NCI-H1930 (cell line): ENCODE results near the gene RCCD1.

Experiments used
- DNase-seq, 2 experiments: peaks; one replicate each; lab custom pipeline; 2025; lab: John Stamatoyannopoulos, UW

Gene RCCD1

DNA sequence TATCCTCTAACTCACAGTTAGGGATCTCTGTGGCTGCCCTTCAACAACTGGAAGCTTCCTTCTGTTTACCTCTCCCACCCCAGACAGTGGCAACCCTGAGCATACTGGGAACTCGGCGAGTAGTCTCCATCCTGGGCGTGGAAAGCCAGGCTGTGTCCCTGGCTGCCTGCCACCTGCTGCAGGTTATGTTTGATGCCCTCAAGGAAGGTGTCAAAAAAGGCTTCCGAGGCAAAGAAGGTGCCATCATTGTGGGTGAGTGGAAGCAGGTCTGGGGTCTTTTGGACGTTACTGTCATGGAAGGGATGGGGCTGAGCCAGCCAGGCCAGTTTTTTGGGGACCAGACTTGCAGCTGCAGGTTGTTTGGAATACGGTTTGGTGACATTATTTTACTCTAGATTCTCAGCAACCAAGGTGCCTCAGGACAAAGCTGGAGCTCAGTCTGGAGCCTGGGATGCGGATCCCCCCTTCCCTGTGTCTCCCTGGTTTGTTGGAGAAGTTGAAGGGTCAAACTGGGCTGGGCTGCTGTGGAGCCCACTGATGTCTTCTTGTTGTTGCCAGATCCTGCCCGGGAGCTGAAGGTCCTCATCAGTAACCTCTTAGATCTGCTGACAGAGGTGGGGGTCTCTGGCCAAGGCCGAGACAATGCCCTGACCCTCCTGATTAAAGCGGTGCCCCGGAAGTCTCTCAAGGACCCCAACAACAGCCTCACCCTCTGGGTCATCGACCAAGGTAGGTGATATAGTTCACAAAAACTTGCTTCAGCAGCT, 12.1 kb upstream of the RCCD1 start:
- no peak for DNase-seq

DNA sequence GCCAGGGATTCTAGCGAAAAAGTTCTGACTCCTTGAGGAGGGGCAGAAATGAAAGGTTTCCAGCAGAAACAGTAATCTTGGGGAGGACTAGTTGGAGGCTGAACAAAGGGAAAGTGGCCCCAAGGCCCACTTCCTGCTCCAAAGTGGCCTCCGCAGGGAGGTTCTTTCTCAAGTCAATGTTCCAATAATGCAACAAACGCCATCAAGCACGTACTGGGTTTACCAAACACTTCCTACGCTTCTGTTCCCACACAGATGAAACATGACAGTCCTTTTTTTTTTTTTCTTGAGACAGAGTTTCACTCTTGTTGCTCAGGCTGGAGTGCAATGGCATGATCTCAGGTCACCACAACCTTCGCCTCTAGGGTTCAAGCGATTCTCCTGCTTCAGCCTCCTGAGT, 9.6 kb upstream of the RCCD1 start:
- DNase-seq, result no peak

DNA sequence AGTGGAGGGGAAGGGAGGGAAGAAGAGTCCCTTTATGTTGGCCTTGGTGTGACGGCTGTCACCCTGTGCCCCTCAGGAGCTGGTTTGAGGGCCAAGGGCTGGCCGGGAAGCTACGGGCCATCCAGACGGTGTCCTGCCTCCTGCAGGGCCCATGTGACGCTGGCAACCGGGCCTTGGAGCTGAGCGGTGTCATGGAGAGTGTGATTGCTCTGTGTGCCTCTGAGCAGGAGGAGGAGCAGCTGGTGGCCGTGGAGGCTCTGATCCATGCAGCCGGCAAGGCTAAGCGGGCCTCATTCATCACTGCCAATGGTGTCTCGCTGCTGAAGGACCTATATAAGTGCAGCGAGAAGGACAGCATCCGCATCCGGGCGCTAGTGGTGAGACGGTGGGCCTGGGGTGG, 8.1 kb upstream of the RCCD1 start:
- DNase-seq, result no peak

DNA sequence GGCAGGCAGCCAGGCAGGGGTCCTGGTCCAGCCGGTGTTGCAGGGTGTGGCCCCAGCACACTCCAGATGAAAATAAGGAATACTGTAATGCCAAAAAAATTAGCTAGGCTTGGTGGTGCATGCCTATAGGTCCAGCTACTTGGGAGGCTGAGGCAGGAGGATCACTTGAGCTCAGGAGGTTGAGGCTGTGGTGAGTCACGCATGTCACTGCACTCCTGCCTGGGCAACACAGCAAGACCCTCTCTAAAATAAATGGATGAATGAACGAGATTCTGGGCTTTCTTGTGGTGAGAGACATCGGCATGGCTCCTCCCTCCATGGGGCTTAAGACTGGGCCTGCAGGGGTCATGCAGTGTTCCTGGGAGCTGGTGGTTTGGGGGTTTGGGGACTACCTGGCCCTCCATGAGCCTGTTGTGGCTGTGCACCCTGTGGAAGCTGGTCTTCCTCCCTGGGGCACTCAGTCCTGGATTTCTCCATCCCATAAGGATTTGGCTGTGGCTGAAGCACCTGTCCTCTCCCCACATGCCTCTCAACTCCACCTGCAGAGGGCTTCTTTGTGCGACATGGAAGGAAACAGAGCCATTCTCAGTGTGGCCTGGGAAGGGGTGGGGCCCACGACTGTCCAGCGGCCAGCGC, 7.6 kb upstream of the RCCD1 start:
- DNase-seq, result no peak

DNA sequence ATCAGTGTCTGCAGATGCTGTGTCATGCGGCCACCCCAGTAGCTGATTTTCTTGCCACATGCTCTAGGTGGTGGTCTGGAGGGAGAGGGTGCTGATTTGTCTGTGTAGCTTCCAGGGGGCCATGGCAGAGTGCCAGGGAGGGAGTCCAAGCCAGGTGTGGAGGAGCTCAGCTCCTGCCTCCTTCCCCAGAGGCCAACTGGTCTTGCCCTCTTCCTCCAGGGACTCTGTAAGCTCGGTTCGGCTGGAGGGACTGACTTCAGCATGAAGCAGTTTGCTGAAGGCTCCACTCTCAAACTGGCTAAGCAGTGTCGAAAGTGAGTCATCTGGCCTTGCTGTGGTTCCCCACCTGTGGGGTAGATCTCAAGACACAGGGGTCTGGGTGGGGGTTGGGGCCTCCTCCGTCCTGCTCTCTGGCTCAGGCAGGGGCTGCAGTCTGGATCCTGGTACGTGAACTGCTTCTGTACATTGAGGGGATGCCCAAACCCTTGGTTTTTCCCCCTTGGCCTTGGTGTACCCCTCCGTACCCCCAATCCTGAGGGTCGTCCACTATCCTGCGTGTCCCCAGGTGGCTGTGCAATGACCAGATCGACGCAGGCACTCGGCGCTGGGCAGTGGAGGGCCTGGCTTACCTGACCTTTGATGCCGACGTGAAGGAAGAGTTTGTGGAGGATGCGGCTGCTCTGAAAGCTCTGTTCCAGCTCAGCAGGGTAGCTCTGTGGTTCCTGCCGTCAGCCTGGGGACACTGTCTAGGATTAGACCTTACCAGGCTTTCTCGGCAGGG, 6.9 kb upstream of the RCCD1 start:
- DNase-seq, result no peak

DNA sequence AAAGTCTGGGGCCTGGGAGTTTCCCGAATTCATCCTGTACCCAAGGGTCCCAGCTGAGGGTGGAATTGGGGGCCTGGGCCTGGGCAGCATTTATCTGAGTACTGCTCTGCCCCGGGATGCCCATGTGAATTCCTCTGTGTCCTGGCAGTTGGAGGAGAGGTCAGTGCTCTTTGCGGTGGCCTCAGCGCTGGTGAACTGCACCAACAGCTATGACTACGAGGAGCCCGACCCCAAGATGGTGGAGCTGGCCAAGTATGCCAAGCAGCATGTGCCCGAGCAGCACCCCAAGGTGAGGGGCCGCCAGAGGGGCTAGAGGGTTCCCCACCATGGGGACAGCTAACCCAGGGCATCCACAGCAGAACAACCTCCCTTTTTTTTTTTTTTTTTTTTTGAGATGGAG, 6.2 kb upstream of the RCCD1 start:
- DNase-seq, result no peak

DNA sequence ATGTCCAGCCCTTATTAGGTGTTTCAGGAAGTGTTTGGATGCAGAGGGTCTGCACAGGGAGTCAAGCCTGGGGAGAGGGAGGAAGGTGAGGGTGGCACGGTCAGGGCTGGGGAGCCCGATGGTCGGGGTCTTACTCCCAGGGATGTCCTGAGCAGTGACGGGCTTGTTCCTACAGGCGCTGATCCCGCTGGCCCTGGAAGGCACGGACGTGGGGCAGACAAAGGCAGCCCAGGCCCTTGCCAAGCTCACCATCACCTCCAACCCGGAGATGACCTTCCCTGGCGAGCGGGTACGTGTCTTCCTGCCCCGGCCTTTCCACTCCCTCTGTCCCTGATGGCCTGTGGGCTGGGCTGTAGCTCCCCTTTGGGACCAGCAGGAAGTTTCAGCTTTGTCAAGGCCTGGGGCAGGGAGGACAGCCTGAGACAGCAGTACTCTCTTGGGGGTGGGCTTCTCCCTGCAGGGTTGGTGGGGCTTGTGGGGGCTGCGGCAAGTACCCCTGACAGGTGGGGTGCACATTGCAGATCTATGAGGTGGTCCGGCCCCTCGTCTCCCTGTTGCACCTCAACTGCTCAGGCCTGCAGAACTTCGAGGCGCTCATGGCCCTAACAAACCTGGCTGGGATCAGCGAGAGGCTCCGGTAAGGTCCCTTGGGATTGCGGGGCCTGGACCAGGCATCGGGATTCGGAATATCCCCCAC, 4.6 kb upstream of the RCCD1 start:
- DNase-seq, result no peak

DNA sequence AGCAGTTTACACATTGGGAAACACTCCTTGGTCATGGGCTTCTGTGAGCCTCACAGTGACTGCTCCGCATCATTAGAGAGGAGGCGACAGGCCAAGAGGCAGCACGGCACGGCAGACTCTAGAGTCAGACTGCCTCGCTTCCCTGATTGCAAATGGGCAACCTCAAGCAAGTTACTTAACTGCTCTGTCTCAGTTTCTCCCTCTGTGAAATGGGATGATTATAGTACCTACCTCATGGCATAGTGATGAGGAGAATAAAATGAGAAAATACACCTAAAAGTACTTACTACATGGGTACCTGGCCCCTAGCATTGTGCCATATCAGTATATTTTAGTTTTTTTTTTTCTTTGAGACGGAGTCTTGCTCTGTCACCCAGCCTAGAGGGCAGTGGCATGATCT, 4.0 kb upstream of the RCCD1 start:
- DNase-seq, result no peak

DNA sequence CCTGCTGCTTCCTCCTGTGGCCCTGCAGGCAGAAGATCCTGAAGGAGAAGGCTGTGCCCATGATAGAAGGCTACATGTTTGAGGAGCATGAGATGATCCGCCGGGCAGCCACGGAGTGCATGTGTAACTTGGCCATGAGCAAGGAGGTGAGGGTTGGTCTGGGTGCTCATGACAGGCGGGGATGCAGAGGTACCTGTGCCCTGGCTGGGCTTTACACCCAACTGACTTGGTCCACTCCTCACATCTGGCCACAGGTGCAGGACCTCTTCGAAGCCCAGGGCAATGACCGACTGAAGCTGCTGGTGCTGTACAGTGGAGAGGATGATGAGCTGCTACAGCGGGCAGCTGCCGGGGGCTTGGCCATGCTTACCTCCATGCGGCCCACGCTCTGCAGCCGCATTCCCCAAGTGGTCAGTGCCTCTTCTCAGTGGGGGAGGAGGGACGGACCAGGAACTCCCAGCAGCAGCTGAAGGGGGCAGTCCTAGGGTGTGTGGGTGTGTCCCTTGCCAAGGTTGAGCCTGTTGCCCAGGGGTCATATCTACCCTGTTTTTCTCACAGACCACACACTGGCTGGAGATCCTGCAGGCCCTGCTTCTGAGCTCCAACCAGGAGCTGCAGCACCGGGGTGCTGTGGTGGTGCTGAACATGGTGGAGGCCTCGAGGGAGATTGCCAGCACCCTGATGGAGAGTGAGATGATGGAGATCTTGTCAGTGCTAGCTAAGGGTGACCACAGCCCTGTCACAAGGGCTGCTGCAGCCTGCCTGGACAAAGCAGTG, 1.6 kb upstream of the RCCD1 start:
- DNase-seq, result no peak

DNA sequence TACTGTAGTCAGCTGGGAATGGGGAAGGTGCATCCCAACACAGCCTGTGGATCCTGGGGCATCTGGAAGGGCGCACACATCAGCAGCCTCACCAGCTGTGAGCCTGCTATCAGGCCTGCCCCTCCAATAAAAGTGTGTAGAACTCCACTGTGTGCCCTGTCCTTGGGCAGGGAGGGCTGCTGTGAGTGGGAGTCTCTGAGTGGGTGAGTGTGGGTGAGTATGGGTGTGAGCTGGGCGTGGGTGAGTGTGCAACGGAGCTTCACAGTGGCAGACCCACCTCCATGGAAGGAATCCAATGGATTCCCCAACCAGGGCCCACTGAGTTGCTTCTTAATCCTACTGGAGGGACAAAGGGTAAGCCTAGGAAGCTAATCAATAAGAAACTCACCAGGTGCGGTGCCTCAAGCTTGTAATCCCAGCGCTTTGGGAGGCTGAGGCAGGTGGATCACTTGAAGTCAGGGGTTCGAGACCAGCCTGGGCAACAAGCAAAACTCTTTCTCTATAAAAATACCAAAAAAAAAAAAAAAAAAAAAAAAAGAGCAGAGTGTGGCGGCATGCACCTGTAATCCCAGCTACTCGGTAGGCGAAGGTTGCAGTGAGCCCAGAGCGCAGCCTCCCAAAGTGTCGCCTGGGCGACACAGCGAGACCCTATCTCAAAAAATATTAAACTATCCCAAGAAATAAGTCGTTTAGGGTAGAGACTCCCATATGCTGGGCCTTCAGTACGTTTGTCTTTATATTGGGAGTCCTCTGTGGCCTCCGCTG, 555 bp upstream of the RCCD1 start:
- DNase-seq, result no peak

DNA sequence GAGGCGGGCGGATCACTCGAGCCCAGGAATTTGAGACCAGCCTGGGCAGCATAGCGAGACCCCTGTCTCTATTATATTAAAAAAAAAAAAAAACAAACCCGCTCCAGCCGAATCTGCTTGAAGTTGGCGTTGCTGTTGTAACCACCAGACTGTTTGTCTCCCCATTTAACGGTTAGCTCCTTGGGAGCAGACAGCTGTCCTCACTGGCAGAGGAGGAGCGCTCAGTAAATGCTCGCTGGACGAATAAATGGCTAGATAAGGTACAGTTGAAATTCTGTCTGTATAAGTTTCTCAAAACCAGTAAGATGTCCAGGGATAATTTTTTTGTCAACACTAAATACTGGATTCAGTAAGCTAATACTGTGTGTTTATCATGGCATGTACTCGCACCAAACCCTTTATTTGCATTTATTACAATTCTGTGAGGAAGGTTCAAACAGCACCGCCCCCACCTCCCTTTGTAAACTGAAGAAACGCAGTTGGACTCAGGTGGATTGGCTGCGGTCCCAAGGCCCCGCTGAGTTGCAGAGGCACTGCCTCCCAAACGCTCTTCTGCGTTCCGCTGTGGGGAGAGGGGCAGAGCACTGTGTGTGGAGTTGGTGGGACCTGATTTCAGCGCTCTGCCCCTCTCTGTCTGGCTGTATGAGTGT, 1.1 kb downstream of the RCCD1 start:
- DNase-seq, result no peak

DNA sequence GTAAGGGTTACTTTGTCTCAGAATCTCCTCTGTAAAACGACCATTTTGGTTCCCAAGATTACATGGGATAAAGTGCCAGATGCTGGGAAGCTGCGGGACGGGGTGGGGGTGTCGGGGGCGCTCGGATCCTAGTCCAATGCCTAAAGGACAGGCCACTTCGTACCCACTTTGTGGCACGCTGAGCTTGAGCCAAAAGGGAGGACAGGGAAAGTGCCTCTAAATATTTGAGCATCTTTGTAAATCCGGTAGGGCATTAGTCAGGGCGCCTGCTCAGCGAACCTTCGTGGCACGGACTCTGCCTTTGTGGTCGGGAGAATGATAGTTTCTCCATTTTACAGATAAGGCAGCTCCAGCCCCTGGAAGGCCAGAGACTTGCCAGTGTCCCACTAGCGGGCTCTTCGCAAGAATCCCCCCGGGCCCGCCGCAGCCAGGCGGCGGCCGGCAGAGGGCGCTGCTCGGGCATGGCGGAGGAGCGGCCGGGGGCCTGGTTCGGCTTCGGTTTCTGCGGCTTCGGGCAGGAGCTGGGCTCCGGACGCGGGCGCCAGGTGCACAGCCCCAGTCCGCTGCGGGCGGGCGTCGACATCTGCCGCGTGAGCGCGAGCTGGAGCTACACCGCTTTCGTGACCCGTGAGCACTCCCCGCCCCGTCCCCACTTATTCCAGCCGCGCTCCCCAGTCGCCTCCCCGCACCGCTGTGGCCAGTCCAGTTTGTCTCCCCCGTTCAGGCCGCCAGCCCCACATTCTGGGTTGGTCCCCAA, 1.8 kb downstream of the RCCD1 start:
- no peak for DNase-seq

DNA sequence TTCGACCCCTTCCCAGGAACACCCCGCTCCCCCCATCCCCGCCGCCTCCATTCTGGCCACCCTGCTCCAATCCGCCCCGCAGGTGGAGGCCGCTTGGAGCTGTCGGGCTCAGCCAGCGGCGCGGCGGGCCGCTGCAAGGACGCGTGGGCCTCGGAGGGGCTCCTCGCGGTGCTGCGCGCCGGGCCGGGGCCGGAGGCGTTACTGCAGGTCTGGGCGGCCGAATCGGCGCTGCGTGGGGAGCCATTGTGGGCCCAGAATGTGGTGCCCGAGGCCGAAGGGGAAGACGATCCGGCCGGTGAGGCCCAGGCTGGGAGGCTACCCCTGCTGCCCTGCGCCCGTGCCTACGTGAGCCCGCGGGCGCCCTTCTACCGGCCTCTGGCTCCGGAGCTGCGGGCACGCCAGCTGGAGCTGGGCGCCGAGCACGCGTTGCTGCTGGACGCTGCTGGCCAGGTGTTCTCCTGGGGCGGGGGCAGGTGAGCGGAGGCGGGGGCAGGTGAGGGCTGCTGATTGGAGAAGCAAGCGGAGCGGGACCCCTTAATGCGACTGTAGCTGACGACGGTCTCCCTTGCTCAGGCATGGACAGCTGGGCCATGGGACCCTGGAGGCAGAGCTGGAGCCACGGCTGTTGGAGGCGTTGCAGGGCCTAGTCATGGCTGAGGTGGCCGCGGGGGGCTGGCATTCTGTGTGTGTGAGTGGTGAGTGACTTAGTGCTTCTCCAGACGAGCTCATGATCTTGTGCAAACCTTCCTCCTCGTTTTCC, 2.5 kb downstream of the RCCD1 start:
- DNase-seq, result no peak

DNA sequence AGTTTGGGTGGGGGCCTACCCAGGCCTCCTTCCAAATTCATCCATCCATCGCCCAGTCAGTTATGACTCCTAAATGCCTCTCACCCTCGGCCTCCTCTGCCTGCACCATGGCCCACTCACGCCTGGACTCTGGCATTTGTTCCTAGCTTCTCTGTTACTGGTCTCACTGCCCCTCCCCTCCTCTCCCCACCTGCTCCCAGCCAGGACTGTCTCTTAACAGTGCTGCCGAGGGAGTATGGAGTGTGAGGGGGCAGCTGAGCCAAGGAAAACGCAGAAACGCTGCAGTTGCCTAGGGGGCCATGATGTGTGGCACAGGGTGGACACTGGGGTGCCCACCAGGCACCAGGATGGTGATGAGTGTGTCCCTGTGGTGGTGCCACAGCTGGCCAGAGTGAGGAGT, 3.1 kb downstream of the RCCD1 start:
- no peak for DNase-seq

DNA sequence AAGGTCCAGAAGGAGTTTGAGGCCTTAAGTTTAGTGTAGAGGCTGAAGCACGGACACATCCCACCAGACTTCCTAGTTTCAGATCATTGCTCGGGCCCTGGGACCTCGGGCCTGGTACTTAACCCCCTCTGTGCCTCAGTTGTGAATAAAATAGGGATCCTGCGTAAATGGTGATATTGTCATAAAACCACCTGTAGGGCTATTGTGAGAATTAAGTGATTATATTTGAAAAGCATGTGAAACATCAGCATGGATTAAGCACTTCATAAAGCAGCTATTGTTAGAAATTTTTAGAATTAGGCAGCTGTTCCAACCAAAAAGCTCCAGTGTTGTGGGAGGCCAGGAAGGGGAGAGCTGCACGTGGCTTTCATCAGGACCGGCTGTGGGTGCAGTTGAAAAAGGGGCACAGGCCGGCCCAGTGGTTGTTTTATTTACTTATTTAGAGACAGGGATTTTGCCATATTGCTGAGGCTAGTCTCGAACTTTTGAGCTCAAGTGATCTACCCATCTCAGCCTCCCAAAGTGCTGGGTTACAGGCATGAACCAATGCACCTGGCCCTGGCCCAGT, 4.4 kb downstream of the RCCD1 start:
- DNase-seq, result no peak

DNA sequence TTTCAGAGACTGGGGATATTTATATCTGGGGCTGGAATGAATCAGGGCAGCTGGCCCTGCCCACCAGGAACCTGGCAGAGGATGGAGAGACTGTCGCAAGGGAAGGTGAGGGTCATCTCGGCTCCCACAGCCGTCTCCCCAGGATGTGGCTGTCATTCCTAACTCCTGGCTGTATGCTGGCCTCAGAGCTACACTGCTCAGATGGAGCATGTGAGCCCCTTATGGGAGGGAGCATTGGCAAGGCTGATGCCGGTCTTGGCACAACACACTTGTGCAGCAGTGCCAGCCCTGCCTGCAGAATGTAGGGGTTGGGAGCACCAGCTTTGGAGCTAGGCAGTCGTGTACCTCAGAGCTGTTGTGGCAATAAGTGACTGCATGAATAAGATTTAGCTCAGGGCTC, 5.2 kb downstream of the RCCD1 start:
- no peak for DNase-seq

DNA sequence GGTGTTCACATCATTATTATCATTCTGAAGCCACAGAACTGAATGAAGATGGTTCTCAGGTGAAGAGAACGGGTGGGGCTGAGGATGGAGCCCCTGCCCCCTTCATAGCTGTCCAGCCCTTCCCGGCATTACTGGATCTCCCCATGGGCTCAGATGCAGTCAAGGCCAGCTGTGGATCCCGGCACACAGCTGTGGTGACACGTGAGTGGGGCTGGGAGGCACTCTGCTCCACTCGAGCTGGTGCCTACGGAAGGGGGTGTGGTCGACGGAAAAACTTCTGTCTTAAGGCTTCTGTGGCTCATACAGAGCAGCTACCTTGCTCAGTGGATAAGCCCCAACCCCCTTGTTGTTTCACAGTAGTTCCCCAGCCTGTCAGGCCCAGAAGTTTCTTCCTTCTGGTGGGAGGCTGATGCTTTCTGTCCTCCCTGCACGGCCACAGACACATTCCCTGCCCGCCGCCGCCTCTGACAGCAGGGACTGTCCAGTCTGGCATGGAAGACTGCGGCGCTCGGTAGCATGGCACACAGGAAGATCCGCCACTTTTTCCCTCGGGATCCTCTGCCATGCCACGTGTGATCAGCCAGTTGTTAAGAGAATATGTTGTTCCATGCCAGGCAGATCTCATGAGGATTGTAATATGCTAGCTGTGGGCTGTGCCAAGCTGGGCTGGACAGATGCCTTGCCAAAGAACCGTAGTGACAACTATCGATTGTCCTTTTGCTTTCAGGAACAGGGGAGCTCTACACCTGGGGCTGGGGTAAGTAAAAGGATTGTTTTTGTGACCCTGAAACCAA, 5.8 kb downstream of the RCCD1 start:
- no peak for DNase-seq

DNA sequence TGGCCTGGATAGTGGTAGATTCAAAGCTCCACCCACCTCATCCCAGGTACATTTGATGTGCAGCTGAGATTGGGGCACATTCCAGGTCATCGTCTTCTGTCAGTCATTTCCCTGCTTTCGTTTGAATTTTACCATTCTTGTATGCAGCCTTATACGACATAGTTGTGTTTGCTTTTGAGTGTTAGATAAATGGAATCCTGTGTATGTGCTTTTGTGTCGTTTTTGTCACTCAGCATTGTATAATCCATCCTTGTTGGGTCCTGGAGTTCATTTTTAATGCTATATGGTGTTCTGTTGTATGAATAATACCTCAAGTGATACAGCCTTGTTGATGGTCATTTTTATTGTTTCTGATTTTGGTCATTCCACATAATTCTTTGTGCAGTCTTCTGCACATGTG, 7.3 kb downstream of the RCCD1 start:
- no peak for DNase-seq
